Measurements from ENCODE around the gene SERHL2. TPM values are rescaled to one million over a fixed set of nuclear protein-coding genes. Genes with fewer than 3 reads are reported as not detected.

The SERHL2 gene
- total and polyA plus RNA-seq, 2 experiments from 2014 or later, result 1.5 to 2.1 TPM

GRCh38 chr22:42560381-42560780 lies 6.6 kb downstream of the SERHL2 start:
- Histone ChIP-seq H4K20me1 (replicated peaks; ENCODE audit: insufficient read depth) (no peaks in the 10 kb centered on the region; the same call in 1 of the 2 replicates), H3K36me3 (ENCODE audit: insufficient read depth) (no peaks in the 10 kb centered on the region), H3K4me1 (ENCODE audit: insufficient read depth) (peaks cover 4% of the 10 kb centered on the region; the same call in 1 of the 2 replicates), H3K27ac (ENCODE audit: low read depth) (no peak overlapping the region), H3K9me2 (ENCODE audit: insufficient read depth) (no peaks in the 10 kb centered on the region), H2AFZ (no peak overlapping the region), H3K79me2 (replicated peaks; ENCODE audit: insufficient read depth) (no peaks in the 10 kb centered on the region), H3K4me2 (no peak overlapping the region), H3K27me3 (ENCODE audit: insufficient read depth) (no peaks in the 10 kb centered on the region; the same call in 1 of the 2 replicates), H3K4me3 (no peak overlapping the region), H3F3A (replicated peaks; ENCODE audit: low read depth) (peaks cover 5% of the 10 kb centered on the region; the same call in 1 of the 2 replicates)
- H3K4me3 Mint-ChIP-seq, result no peak overlapping the region
- TF ChIP-seq EZH2 (IDR thresholded peaks at IDR 0.05; ENCODE audit: low read depth, unreplicated experiment) (no peak), EZH2phosphoT487 (IDR thresholded peaks at IDR 0.05; ENCODE audit: unreplicated experiment) (no peak), POLR2AphosphoS5 (IDR thresholded peaks at IDR 0.05; ENCODE audit: low read depth) (no peak), CTCF (conservative IDR thresholded peaks at IDR 0.05; ENCODE audit: low read depth in 2 of 2) (no peak), ZNF331 (CRISPR knock-in tag; IDR thresholded peaks at IDR 0.05; ENCODE audit: low read depth) (no peak), STAT1 (IDR thresholded peaks at IDR 0.05; ENCODE audit: unreplicated experiment) (no peak), ZNF114 (CRISPR knock-in tag; IDR thresholded peaks at IDR 0.05) (no peak), ETS1 (IDR thresholded peaks at IDR 0.05) (no peak), REST (IDR thresholded peaks at IDR 0.05; ENCODE audit: unreplicated experiment) (no peak), JUNB (IDR thresholded peaks at IDR 0.05; ENCODE audit: unreplicated experiment) (no peak)
- no peaks in the 10 kb centered on the region; the same call in 2 of the 3 replicates for H3K9me3 Mint-ChIP-seq
- H3K27ac Mint-ChIP-seq, result no peak overlapping the region
- H3K27me3 Mint-ChIP-seq (ENCODE audit: insufficient read depth, low read depth, poor library complexity), result peaks cover 26% of the 10 kb centered on the region
- ATAC-seq (no peak), DNase-seq (ENCODE audit: low spot score) (no peak)
- H3K36me3 Mint-ChIP-seq (ENCODE audit: low read depth), result no peaks in the 10 kb centered on the region
- H3K4me1 Mint-ChIP-seq, result peaks cover 12% of the 10 kb centered on the region

Measured in GM23338 (cell line).